Measurements from ENCODE around the gene PCIF1.
"Not testable (repeated sequence)": the region's sequence is repeated elsewhere in the genome, so short reads cannot be mapped to it uniquely, and the experiment has no call there.

PCIF1 gene

DNA sequence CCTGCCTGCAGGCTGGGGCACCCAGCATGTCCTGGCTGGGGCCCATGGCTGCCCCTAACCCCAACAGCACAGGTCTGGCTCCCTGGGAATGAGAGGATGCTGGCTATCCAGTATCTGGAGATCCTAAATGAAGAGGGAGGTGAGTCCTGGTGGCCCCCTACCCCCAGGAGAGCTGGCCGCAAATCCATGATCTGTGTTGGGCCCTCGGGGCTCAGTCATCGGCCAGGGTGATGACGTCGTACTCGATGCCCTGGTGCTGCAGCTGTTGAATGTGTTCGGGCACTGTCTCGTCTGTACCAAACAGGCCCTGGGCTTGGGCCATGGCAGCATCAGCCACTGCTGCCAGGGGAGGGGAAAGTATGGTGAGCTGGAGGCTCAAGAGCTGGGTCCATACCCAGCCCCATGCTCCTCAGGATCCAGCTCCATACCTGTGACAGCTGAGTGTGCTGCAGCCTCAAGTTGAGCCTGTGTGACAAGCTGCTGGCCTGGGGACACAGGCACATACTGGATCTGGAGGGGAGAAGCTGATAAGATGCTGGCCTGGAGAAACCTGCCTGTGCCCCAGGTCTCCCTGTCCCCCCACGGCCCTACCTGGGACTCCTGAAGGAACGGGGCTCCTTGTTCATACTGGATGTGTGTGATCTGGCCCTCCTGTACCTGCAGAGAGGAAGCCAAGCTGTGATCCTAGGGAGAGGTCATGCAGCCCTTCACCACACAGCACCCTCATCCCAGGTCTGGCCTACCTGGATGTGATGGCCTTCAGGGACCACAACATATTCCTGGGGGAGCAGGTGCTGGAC, 14.5 kb downstream of the PCIF1 start:
- DNase-seq = no peak

DNA sequence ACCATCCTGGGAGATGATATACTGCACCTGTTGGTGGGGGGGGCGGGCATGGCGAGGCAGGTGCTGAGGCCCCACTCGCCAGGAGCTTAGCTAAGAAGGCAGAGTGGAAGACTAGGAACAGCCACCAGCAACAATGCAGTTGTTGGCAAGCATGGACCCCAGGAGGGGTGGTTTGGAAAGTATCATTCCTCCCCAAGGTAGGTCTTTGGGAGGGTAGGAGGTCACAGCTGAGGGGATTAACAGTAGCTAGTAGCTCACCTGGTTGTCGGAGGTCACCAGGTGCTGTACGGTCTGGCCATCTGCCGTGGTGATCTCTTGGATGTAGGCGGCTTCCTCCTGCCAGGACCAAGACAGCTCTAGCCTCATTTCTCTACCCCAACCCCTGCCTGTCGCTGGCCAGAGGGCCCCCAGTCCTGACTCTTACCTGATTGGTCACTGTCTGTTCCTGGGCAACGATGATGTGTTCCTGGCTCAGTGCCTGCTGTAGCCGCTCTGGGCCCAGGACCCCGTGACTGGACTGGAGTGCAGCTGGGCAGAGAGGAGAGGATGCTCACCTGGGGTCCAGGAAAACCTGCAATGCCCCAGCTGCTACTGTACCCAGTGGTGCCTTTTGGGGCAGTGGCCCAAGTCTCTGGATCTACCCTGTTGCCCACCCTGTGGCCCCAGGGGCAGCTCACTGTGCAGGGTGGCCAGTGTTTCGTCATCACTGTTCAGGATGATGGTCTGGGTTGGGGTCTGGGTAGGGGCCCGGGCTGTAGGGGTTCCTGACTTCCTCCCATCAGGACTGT, 15.3 kb downstream of the PCIF1 start:
- no peak for DNase-seq

DNA sequence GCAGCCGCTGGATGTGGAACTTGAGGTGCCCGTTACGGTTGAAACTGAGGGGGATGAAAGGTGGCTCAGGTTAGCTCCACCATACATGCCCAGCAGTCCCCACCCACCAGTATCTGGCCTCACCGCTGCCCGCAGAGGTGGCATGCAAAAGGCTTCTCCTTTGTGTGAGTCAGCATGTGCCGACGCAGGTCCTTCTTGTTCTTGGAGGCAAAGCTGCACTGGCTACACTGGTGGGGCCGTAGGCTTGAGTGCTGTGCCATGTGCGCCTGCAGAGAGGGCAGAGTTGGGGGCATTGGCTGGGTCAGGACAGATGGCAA, 15.8 kb downstream of the PCIF1 start:
- no peak for DNase-seq

DNA sequence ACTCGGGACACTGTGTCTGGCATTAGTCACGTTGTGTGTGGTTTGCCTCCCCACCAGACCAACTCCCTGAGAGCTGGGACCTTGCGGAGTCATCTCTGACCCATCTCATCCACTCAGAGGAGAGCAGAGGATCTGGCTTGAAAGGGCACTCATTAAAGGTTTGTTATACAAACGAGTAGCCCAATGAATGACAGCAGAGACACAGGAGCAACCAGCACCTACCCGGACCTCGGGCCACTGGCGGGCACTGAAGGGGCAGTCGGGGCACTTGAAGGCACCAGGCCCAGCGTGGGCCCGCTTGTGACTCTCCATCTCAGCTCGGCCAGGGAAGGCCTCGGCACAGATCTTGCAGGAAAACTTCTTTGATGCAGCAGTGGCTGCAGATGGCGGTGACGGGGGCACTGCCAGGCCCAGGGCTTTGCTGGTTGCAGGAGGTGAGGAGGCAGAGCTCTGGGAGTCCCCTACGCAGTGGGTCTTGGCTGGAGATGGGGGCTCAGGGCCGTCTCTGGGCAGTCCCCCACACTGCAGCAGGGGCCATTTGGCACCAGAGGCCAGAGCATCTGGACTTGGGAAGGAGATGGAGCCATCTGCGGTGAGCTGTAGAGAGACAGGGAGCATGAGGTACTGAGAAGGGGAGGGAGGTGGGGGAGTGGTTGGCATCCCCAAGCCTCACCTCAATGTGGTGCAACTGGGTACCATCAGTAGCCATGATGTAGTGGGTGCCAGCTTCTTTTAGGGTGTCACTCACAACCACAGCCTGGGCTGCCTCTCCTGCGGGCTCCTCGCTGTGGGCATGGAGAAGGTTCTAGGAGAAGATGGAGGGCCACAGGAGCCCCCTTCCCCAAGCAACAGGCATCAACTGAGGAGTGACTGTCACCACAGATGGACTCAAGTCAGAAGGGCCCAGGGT, 17.7 kb downstream of the PCIF1 start:
- DNase-seq = no peak

DNA sequence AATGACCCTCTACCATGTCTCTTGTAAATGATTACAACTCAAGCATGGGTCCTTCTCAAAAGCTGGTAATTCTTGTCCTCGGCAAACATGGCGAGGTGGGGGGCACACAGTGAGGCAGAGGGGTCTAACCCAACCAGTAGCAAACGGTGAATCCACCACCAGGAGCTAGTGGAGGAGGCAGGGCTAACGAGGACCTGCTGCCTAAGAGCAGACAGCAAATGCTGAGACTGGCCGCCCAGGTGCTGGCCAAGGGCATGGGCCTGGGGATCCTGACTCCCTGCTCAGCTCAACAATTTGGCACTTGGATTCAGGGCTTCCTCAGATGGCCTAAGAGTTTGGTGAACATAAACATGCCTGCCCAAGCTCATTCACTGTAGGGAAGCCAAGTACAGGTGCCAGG, 18.4 kb downstream of the PCIF1 start:
- no peak for DNase-seq

DNA sequence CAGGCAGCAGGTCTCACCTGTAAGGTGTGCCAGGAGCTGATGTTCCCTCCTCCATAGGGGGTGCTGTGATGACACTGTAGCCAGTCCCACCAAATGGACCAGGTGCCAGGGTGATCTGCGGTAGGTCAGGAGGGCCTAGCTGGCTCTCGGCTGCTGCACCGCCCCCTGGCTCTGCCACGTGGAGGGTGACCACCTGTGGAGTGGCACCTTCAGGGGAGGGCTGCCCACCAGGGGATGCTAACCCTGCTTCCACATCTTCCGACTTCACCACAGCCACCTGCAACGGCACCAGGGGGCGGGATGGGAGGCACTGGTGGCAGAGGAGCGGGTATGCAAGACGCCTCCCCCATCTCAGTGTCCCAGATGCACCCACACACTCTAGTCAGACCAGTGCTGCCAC, 19.2 kb downstream of the PCIF1 start:
- no peak for DNase-seq

DNA sequence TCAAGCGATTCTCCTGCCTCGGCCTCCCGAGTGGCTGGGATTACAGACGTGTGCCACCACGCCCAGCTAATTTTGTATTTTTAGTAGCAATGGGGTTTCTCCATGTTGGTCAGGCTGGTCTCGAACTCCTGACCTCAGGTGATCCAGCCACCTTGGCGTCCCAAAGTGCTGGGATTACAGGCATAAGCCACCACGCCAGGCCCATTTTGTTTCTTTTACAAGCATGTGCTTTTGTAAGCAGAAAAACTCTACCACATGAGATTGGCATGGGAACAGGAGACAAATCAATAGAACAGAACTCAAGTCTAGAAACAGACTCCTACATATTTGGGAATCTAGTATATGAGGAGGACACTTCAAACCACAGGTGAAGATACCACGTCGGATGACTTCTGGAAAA, 21.8 kb downstream of the PCIF1 start:
- DNase-seq = not testable (repeated sequence)

DNA sequence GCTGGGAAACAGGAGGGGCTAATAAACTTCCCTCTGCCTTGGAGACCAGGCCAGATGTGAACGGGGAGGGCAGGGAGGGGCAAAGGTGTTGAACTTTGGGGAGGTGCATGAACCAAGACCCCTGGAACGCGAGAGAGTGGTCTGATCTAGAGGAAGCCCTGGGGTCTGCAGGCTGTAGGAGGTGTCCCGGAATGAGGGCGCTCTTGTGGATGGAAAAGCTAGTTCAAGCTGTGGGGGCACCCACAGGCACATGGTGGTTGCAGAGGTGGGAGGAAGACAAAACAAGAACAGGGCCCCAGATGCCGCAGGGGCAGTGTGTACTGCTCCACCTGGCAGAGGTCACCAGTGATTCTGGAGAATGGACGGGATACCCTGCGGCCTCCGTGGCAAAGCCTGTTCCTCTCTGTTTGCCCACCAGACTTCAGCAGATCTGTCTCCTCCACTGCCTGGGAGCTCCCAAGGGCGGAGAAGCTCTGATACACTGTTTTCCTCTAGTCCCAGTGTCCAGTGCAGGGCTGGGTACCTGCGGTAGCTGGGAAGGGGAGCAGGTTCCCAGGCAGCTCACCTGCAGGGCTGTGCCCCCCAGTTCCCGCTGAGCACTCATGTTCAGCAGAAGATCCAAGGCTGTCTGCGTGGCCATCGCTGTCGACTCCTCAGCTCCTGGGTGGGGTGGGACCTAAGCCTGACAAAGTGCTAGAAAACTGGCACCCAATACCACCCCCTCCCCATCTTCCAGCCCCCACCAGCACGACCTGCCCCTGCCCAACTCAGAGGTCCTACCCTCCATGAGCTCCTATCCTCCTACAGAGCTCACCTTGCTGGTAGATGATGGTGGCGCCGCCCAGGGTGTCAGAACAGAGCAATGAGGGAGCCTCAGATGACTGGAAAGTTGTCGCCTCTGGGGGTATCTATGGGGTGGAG, 22.8 kb downstream of the PCIF1 start:
- no peak for DNase-seq

DNA sequence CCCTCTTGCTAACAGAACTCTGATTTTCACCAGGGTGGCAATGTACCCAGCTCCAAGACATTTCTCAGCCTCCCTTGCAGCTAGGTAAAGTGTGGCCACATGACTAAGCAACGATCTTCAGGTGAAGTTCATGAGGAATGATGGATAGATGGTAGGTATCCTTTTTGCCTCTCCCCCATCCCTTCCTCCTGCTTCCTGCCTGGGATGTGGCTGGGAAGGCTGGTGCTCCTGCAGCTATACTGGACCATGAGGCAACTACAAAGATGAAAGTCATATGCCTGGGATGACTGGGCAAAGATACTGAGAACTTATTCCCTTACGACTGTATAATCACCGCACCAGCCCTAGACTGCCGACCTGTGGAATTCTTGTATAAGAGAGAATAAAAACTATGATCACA, 24.1 kb downstream of the PCIF1 start:
- DNase-seq = no peak

DNA sequence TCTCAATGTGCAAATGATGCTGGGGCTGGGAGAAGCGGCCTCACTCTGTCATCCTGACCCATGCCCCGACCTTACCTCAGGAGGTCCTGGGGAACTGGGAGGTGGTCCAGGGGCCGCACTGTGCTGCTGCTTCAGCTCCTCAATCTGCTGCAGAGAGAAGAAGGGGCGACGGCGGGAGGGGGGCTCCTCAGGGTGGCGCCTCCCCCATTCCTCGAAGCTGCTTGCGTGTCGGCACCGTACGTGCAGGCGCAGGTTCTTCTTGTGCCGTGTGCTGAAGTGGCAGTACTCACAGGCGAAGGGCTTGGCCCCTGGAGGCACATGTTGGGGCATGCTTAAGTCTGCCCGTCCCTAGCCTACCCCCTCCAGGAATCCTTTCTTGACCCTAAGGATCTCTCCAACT, 24.6 kb downstream of the PCIF1 start:
- no peak for DNase-seq

DNA sequence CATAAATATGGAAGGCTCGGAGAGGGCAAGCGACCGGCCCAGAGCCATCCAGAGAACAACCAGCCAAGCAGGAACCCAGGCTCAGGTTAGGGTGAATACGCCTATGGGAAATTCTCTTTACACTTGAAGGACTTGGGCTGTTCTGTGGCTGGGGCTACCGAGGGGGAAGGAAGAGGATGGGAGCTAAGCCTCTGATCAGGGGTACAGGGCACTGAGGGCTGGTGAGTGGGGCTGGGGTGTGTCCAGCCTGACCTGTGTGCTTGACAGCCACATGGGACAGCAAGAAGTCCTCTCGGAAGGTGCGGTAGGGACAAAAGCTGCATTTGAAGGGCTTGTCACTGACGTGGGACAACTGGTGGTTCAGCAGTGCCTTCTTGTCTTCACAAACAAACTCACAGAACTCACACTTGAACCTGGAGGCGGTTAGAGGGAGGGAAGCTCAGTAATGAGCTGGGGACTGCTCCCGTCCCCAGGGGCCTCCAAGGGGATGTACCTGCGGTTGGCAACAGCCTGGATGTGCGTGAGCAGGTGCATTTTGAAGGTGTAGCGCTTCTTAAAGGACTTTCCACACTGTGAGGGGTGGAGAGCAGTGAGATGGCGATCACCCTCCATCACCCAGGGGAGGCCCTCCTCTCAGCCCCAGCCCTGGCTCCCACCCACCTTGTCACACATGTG, 25.6 kb downstream of the PCIF1 start:
- no peak for DNase-seq

DNA sequence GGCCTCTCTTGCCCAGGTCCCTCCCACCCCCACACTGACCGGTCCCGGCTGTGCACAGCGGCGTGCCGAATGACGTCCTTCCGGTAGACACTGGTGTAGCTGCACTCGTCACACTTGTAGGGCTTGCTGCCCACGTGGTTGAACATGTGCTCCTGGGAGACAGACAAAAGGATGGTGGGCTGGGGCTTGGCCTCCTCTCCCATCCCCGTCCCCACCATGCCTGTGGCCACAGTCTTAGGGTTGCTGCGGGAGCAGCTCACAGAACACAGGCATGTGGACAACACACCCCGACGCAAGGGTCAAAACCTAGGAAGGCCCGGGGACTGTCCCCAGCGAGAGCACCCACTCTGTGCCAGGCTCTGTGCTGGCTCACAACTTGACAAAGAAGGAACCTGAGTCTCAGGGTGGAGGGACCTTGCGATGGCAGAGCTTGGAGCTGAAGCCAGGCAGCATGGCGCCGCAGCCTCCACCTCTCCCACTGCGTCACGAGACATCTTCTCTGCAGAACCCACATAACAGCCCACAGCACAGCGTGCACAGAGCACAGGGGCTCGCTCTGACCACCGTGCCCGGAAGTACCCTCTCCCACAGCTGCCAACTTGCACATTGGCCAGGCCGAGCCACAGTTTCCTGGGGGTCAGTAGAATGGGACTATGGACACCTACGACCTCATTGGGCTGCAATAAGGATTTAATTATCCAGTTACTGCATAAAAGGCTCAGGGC, 27.7 kb downstream of the PCIF1 start:
- no peak for DNase-seq

DNA sequence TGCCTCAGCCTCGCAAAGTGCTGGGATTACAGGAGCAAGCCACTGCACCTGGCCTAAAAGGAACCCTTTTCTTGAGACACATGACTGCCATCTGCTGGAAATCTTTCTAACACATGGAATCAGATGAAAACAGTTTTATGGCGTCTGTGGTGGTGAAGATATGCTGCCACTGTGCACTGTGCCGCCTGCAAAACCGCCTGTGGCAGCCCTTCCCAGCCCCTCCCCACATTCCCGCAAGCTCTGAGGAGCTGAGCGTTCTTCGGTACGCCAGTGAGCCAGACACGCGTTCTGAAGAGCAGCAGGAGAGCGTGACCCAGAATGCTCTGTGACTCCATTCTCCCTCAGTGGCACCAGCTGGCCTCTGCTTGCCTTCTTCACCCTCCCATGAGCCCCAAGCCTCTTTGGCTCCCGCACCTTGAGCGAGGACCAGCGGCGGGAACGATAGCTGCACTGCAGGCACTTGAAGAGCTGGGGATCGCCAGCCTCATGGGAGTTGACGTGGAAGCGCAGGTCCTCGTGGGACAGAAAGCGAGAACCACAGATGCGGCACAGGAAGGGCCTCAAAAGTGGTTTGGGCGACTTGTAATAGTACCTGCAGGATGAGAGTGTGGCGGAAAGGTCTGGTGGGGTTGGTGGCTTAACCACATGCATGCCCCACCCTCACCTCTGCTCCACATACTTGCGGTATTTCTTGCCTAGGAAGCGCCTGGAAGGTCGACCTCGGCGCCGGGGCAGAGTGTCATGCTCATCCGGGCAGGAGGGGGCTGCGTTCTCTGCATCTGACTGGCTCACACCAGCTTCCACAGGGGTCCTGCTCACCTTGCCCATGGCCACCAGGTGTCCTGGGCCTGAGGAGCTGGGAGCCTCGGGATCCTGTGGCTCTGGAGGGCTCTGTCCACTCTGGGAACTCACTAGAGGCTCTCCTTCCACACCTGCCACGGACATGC, 28.8 kb downstream of the PCIF1 start:
- DNase-seq = no peak

DNA sequence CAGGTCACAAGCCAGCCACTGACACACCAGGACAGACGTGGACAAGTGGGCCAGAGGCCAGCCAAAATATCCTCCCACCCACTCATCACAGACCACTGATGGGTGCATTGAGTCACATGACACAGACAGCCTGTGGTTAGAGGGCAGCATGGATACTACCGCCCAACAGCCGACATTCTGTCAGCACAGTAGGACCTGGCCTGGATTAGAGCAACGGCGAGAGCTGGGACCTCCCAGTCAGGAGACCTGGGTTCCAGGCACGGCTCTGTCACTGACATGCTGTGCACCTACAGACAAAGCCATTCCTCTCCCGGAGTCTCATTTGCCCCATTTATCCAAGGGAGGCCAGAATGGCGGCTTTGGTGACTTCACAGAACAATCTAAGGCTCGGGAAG, 29.5 kb downstream of the PCIF1 start:
- DNase-seq = no peak

DNA sequence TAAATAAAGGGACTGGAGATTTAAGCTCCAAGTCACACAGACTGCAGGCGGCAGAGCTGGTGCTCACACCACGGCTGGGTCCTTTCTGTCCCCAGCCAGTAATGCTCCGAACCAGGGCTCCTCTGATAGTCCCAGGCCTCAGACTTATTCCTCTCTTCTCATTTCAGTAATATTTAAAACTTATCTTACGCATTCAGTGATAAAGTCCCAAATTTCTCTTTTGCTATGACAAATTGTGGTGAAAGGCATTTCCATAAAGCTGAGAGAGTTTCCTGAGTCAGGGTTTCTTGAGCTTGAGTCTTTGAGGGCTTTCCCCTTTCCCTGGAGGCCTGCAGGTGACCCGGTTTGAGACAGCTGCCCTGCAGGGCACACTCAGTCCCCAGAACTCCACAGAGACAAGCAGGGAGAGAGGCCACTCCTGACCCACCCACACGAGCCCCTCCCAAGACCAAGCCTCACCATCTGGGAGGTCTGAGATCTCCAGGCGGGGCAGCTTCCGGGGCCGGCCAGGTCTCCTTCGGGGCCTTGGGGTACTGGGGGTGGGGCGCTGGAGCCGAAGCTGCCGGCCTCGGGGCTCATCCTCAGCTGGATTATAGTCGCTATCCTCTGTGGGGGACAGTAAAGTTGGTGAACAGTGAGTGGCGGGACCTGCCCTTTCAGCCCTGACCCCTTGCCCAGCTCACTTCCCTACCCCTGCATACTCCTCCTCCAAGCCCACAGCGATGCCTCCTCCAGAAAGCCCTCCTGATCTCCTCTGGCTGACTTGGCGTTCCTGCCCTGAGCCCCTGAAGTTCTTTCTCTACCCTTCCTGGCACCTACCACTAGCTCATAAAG, 30.9 kb downstream of the PCIF1 start:
- no peak for DNase-seq

DNA sequence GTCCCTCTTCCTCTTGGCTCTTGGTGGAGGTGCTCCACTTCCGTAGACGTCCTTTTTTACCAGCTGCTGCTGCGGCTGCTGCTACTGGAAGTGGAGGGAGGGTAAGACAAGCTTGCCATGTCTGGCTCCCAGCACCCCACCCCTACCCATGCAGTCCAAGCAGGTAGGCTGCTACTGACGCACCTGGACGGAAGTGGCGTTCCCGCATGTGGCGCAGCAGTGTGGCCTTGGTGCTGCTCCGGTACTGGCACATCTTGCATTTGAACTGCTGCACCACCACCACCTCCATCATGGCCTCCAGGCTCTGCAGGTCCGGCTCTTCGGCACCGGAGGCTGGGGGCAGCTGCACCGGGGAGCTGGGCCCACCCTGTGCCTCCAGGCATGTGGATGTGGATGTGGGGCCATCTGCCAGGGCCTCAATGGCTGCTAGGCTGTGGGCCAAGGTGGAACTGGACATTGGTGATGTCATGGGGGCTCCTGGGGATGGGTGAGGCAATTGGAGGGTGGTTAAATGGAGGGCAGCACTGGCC, 33.1 kb downstream of the PCIF1 start:
- DNase-seq = no peak

DNA sequence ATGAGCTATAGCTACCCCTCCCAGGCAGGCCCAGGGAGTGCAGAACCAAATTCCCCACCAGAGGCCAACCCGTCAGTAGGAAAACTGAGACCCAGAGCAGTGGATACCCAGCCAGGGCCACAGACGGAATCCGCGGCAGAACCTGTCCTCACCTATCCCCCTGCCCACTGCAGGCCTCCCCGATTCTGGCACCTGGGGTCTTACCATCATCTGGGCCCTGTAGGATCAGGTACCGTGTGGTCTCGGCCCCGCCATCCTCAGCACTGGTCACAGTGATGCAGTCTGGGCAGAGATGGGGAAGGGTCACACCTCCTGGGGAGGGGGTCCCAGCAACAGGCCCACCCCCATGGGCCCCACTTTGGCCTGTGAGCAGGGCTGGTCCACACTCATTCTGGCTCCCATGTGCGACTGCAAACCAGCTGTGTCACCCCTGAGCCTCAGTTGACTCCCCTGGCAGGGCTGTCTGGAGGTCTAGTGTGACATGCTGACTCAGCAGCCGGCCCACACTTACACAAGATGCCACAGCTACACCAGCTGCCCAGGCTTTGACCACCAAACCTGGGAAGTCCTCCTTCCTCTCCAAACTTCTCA, 33.7 kb downstream of the PCIF1 start:
- no peak for DNase-seq

Measured in NCI-H1436 treated with DMSO at 0.1 percent for 48 hours (cell line).